ENCODE data around the gene ATP10A.

The ATP10A gene

GRCh38 chr15:25847051-25847450 lies 16.1 kb downstream of the ATP10A start:
- Histone ChIP-seq H3K27me3 (ENCODE audit: control insufficient read depth, insufficient read depth, low read length, poor library complexity, severe bottlenecking) (no peaks in the 10 kb centered on the region), H3K36me3 (ENCODE audit: control insufficient read depth, insufficient read depth, low read length) (no peaks in the 10 kb centered on the region), H3K27ac (ENCODE audit: insufficient read depth, low read depth, low read length, poor library complexity, severe bottlenecking) (no peak overlapping the region), H3K4me3 (ENCODE audit: insufficient read depth, low read depth, low read length) (no peak overlapping the region), H3K4me1 (ENCODE audit: control insufficient read depth, insufficient read depth, low read length) (peaks cover 10% of the 10 kb centered on the region), H3K9me3 (ENCODE audit: control insufficient read depth, low read length) (no peaks in the 10 kb centered on the region)
- 62 to 67% methylated on average over 2 of the region's 2 CpGs for WGBS, 2 experiments

- no peaks in the 10 kb centered on the region for H3K36me3 ChIP-seq (ENCODE audit: control insufficient read depth, insufficient read depth, low read length)
- 88 to 93% methylated on average over 7 of the region's 7 CpGs for WGBS, 2 experiments
- no peak overlapping the region for H3K27ac ChIP-seq (ENCODE audit: insufficient read depth, low read depth, low read length, poor library complexity, severe bottlenecking)
- H3K4me3 ChIP-seq (ENCODE audit: insufficient read depth, low read depth, low read length) = no peak overlapping the region
- peaks cover 10% of the 10 kb centered on the region for H3K4me1 ChIP-seq (ENCODE audit: control insufficient read depth, insufficient read depth, low read length)
- no peaks in the 10 kb centered on the region for H3K9me3 ChIP-seq (ENCODE audit: control insufficient read depth, low read length)
- no peaks in the 10 kb centered on the region for H3K27me3 ChIP-seq (ENCODE audit: control insufficient read depth, insufficient read depth, low read length, poor library complexity, severe bottlenecking)
Measured at GRCh38 chr15:25846377-25846776, 16.8 kb downstream of the ATP10A start.

- no peaks in the 10 kb centered on the region for H3K36me3 ChIP-seq (ENCODE audit: control insufficient read depth, insufficient read depth, low read length)
- no peaks in the 10 kb centered on the region for H3K9me3 ChIP-seq (ENCODE audit: control insufficient read depth, low read length)
- WGBS, 2 experiments = 85 to 87% methylated on average over 12 to 13 of the region's 14 CpGs
- H3K4me3 ChIP-seq (ENCODE audit: insufficient read depth, low read depth, low read length) = no peak overlapping the region
- peak overlapping the region; percentile 36 for H3K27ac ChIP-seq (ENCODE audit: insufficient read depth, low read depth, low read length, poor library complexity, severe bottlenecking)
- H3K27me3 ChIP-seq (ENCODE audit: control insufficient read depth, insufficient read depth, low read length, poor library complexity, severe bottlenecking) = no peaks in the 10 kb centered on the region
- H3K4me1 ChIP-seq (ENCODE audit: control insufficient read depth, insufficient read depth, low read length) = peaks cover 10% of the 10 kb centered on the region
Measured at GRCh38 chr15:25844981-25845680, 18.0 kb downstream of the ATP10A start.

- no peaks in the 10 kb centered on the region for H3K9me3 ChIP-seq (ENCODE audit: control insufficient read depth, low read length)
- H3K27me3 ChIP-seq (ENCODE audit: control insufficient read depth, insufficient read depth, low read length, poor library complexity, severe bottlenecking) = no peaks in the 10 kb centered on the region
- H3K4me3 ChIP-seq (ENCODE audit: insufficient read depth, low read depth, low read length) = no peak overlapping the region
- peaks cover 10% of the 10 kb centered on the region for H3K4me1 ChIP-seq (ENCODE audit: control insufficient read depth, insufficient read depth, low read length)
- H3K36me3 ChIP-seq (ENCODE audit: control insufficient read depth, insufficient read depth, low read length) = no peaks in the 10 kb centered on the region
- 83 to 89% methylated on average over 6 of the region's 6 CpGs for WGBS, 2 experiments
- peak overlapping the region; percentile 36 for H3K27ac ChIP-seq (ENCODE audit: insufficient read depth, low read depth, low read length, poor library complexity, severe bottlenecking)
Measured at GRCh38 chr15:25844542-25844941, 18.6 kb downstream of the ATP10A start.

- 92 to 94% methylated on average over 7 of the region's 7 CpGs for WGBS, 2 experiments
- Histone ChIP-seq H3K27me3 (ENCODE audit: control insufficient read depth, insufficient read depth, low read length, poor library complexity, severe bottlenecking) (no peaks in the 10 kb centered on the region), H3K9me3 (ENCODE audit: control insufficient read depth, low read length) (no peaks in the 10 kb centered on the region), H3K36me3 (ENCODE audit: control insufficient read depth, insufficient read depth, low read length) (no peaks in the 10 kb centered on the region), H3K4me3 (ENCODE audit: insufficient read depth, low read depth, low read length) (no peak overlapping the region), H3K4me1 (ENCODE audit: control insufficient read depth, insufficient read depth, low read length) (peaks cover 10% of the 10 kb centered on the region), H3K27ac (ENCODE audit: insufficient read depth, low read depth, low read length, poor library complexity, severe bottlenecking) (no peak overlapping the region)
Measured at GRCh38 chr15:25844076-25844475, 19.1 kb downstream of the ATP10A start.

- H3K27ac ChIP-seq (ENCODE audit: insufficient read depth, low read depth, low read length, poor library complexity, severe bottlenecking) = no peak overlapping the region
- peaks cover 4% of the 10 kb centered on the region for H3K4me1 ChIP-seq (ENCODE audit: control insufficient read depth, insufficient read depth, low read length)
- 90 to 91% methylated on average over 10 of the region's 10 CpGs for WGBS, 2 experiments
- no peak overlapping the region for H3K4me3 ChIP-seq (ENCODE audit: insufficient read depth, low read depth, low read length)
- no peaks in the 10 kb centered on the region for H3K9me3 ChIP-seq (ENCODE audit: control insufficient read depth, low read length)
- no peaks in the 10 kb centered on the region for H3K27me3 ChIP-seq (ENCODE audit: control insufficient read depth, insufficient read depth, low read length, poor library complexity, severe bottlenecking)
- no peaks in the 10 kb centered on the region for H3K36me3 ChIP-seq (ENCODE audit: control insufficient read depth, insufficient read depth, low read length)
Measured at GRCh38 chr15:25839638-25840156, 23.4 kb downstream of the ATP10A start.

- WGBS, 2 experiments = 83 to 86% methylated on average over 4 of the region's 4 CpGs
- Histone ChIP-seq H3K27me3 (ENCODE audit: control insufficient read depth, insufficient read depth, low read length, poor library complexity, severe bottlenecking) (no peaks in the 10 kb centered on the region), H3K27ac (ENCODE audit: insufficient read depth, low read depth, low read length, poor library complexity, severe bottlenecking) (no peak overlapping the region)
Measured at GRCh38 chr15:25838871-25839195, 24.3 kb downstream of the ATP10A start.

GRCh38 chr15:25838191-25838870 lies 24.8 kb downstream of the ATP10A start:
- H3K4me3 ChIP-seq (ENCODE audit: insufficient read depth, low read depth, low read length) = no peak overlapping the region
- no peak overlapping the region for H3K27ac ChIP-seq (ENCODE audit: insufficient read depth, low read depth, low read length, poor library complexity, severe bottlenecking)
- no peaks in the 10 kb centered on the region for H3K27me3 ChIP-seq (ENCODE audit: control insufficient read depth, insufficient read depth, low read length, poor library complexity, severe bottlenecking)
- H3K4me1 ChIP-seq (ENCODE audit: control insufficient read depth, insufficient read depth, low read length) = no peaks in the 10 kb centered on the region
- no peaks in the 10 kb centered on the region for H3K36me3 ChIP-seq (ENCODE audit: control insufficient read depth, insufficient read depth, low read length)
- 88 to 93% methylated on average over 8 of the region's 8 CpGs for WGBS, 2 experiments
- no peaks in the 10 kb centered on the region for H3K9me3 ChIP-seq (ENCODE audit: control insufficient read depth, low read length)

More at GRCh38 chr15:25838871-25839195, 24.3 kb downstream of the ATP10A start:
- Histone ChIP-seq H3K4me1 (ENCODE audit: control insufficient read depth, insufficient read depth, low read length) (no peaks in the 10 kb centered on the region), H3K36me3 (ENCODE audit: control insufficient read depth, insufficient read depth, low read length) (no peaks in the 10 kb centered on the region), H3K9me3 (ENCODE audit: control insufficient read depth, low read length) (no peaks in the 10 kb centered on the region), H3K4me3 (ENCODE audit: insufficient read depth, low read depth, low read length) (no peak overlapping the region)

GRCh38 chr15:25832158-25832557 lies 31.0 kb downstream of the ATP10A start:
- H3K4me1 ChIP-seq (ENCODE audit: control insufficient read depth, insufficient read depth, low read length) = no peaks in the 10 kb centered on the region
- H3K27me3 ChIP-seq (ENCODE audit: control insufficient read depth, insufficient read depth, low read length, poor library complexity, severe bottlenecking) = no peaks in the 10 kb centered on the region
- 96% methylated on average over 5 of the region's 5 CpGs for WGBS, 2 experiments
- no peak overlapping the region for H3K27ac ChIP-seq (ENCODE audit: insufficient read depth, low read depth, low read length, poor library complexity, severe bottlenecking)
- H3K36me3 ChIP-seq (ENCODE audit: control insufficient read depth, insufficient read depth, low read length) = no peaks in the 10 kb centered on the region
- no peak overlapping the region for H3K4me3 ChIP-seq (ENCODE audit: insufficient read depth, low read depth, low read length)
- H3K9me3 ChIP-seq (ENCODE audit: control insufficient read depth, low read length) = no peaks in the 10 kb centered on the region

- H3K9me3 ChIP-seq (ENCODE audit: control insufficient read depth, low read length) = no peaks in the 10 kb centered on the region
- H3K4me3 ChIP-seq (ENCODE audit: insufficient read depth, low read depth, low read length) = no peak overlapping the region
- H3K36me3 ChIP-seq (ENCODE audit: control insufficient read depth, insufficient read depth, low read length) = no peaks in the 10 kb centered on the region
- 89 to 91% methylated on average over 11 of the region's 11 CpGs for WGBS, 2 experiments
- no peaks in the 10 kb centered on the region for H3K27me3 ChIP-seq (ENCODE audit: control insufficient read depth, insufficient read depth, low read length, poor library complexity, severe bottlenecking)
- H3K27ac ChIP-seq (ENCODE audit: insufficient read depth, low read depth, low read length, poor library complexity, severe bottlenecking) = no peak overlapping the region
- no peaks in the 10 kb centered on the region for H3K4me1 ChIP-seq (ENCODE audit: control insufficient read depth, insufficient read depth, low read length)
Measured at GRCh38 chr15:25830844-25831451, 32.2 kb downstream of the ATP10A start.
